Forelimb muscle (tissue), 1 donor: Measurements from ENCODE around the gene ZDHHC1. TPM values are rescaled to one million over a fixed set of nuclear protein-coding genes. Genes with fewer than 3 reads are reported as not detected.

ENCODE experiments used
- DNase-seq: peaks from one replicate; pipeline ENCODE4 v3.0.0-alpha.2; 2013; ENCODE audit warnings: low read depth
- polyA plus RNA-seq: library from polyadenylated mRNA; unstranded; fragments of 120-200 nt; gene quantifications from one replicate; pipeline ENCODE4 v1.2.1, GENCODE V29; 2013; ENCODE audit not compliant: insufficient read length

ZDHHC1 gene
- polyA plus RNA-seq: 18.9 TPM

- no peak for DNase-seq
Observed at GRCh38 chr16:67415872-67416793, at the start of gene ZDHHC1. Gene ZDHHC1 (minus strand): TSS chr16:67416477. CDS start chr16:67407775, 8,702 bp downstream.

DNA sequence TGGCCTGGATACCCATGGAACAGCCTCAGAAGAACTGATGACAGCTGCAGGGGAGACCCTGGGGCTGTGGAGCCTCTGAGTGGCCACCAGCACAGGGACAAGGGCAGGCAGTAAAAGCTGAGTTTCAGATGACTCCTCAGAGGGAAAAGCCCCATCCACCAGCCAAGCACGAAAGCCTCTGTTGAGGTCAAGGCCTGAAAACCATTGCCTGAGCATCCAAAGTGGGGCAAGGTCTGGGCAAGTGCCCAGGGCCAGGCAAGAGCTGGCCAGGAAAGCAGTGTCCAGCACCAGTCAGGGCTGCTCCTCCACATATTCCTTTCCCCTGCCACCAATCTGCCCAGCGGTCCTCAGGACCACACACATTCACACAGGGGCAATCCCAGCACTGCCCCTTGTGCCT is 48.3 kb upstream of the ZDHHC1 start:
- no peak for DNase-seq

GRCh38 chr16:67463691-67464090 is 47.4 kb upstream of the ZDHHC1 start:
- no peak for DNase-seq

DNA sequence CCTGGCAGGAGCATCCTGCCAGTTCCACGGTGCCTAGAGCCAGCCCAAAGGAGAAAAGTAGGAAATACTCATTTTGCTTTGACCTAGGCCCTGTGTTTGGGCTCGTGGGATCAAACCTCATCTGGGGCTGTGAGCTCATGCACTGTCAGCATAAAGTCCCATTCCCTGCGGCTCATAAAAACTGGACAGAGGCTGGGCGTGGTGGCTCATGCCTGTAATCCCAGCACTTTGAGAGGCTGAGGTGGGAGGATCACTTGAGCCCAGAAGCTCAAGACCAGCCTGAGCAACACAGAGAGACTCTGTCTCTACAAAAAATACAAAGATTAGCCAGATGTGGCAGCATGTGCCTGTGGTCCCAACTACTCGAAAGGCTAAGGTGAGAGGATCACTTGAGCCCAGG is 46.8 kb upstream of the ZDHHC1 start:
- DNase-seq: no peak

DNA sequence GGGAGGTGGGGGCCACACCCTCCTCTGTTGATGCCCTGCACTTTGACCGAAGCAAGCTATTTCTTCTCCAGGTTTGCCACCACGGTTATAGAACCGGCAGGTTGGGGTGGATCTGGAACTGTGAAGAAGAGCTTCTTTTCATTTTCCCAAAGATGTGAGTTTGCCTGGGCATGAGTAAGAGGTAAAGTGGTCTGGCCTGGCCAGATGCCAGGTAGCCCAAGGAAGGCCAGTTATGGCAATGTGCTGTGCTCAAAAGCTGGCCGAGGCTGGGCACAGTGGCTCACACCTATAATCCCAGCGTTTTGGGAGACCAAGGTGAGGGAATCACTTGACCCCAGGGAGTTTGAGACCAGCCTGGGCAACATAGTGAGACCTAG is 46.0 kb upstream of the ZDHHC1 start:
- DNase-seq: no peak

- no peak for DNase-seq
Observed at GRCh38 chr16:67461600-67462278, 45.5 kb upstream of the ZDHHC1 start.

DNA sequence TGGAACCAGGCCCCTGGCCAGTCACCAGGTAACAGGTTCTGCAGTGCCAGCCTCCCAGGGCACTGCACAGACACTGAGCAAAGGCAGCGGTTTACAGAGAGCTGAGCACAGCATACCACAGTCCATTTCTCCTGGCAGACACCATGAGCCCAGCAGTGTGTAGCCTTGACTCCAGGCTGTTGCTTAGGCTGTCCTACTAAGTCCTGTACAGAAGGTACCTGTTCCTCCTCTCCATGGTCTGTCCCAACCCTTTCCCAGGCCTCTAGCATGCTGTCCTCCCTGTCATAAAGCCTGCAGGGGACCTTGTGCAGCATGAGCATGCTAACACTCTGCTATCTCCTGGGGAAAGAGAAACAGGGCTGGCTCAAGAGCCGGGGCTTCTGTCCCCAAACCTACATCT is 44.7 kb upstream of the ZDHHC1 start:
- no peak for DNase-seq

DNA sequence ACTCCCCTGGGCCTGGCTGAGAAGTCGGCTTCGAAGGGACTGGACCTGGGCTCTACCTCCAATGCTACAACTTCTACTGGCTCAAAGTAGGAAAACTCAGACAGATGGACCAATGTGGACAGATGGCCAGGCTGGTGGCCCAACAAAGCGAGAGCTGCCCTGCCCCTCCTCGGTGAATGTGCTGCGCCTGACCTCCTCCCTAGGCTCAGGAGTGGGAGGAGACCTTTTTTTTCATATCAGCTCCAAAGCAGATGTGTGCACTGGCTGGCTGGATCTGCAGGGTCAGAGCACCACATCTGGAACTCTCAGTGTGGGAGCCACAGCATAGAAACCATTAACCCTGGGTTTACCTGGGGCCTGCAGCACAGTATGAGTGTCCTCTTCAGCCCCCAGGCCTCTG is 43.9 kb upstream of the ZDHHC1 start:
- DNase-seq: no peak

DNA sequence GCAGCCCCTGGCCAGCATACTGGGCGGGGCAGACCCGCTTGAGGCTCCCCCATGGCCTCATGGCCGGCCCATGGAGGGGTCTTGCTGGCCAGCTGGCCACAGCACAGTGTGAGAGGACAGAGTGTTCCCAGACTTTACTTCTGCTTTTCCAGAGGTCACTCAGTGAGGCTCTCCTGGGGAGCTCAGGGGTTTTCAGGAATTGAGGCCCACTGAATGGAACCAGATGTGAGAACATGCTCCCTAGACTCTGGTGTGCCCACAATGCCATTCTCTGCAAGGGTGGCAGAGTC is 43.5 kb upstream of the ZDHHC1 start:
- no peak for DNase-seq

DNA sequence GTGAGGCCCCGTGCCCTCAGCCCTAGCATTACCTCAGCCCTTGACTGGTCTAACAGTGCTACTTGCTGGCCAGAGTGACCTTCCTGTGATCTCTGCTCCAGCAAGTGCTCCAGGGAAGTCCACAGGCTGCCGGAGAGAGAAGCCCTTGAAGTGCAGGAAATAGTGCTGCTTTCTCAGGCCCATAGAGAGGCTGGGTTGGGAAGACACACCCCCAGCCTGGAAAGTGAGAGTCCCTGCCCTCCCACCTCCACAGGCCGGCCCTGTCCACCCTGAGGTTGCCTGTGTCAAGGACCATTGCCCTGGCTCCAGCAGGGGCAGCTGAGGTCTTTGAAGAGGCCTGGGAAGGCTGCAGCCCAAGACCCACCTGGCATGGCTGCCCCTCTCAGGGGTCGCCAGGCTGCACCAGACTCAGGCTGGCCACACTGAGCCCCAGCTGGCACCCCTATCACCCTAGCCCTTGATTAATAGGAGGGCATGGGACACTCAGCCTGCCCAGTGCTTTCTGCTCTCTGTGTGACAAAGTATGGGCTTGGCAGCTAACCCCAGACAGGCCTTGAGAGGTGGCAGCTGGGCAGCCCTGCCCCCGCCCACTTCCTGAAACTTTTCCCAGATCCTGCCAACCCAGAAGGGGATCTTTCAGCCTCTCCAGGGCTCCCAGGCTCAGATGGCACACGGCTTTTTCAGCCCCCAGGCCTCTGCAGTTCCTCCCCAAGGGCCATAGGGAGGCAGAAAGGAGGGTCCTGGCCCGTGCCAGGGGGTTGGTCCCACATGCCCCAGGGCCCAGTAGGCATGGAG is 43.0 kb upstream of the ZDHHC1 start:
- DNase-seq: no peak

- no peak for DNase-seq
Observed at GRCh38 chr16:67458121-67458641, 41.9 kb upstream of the ZDHHC1 start.

- DNase-seq: no peak
Observed at GRCh38 chr16:67457611-67458010, 41.3 kb upstream of the ZDHHC1 start.

DNA sequence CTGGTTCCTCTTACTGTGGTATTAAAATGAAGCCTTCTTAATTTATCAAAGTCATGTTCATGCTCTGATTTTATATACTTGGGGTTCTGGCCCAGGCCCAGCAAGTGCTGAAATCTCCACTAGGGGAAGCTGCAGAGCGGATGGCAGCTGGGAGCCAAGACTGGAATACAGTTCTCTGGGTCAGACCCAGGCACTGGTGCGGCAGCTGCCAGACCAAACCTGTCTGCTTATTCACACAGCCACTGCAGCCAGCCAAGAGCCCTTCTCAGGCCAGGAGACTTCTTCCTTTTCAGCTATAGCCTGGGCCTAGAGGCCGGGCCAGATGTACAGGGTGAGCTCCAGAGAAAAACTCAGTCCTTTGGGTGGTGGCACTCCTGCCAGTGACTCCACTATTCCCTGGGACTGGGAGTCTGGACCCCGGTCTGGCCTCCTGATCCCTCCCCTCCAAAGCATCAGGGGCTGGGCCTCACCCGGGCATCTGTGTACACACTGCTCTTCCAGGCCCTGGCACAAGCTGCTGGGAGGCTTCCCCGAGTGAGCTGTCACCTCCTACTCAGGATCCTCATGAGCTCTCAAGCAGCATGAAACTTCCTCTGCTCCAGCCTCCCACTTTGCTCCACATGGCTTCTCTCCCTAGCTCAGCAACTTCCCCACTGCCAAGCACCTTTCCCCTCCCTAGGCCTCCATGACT is 40.3 kb upstream of the ZDHHC1 start:
- no peak for DNase-seq

DNA sequence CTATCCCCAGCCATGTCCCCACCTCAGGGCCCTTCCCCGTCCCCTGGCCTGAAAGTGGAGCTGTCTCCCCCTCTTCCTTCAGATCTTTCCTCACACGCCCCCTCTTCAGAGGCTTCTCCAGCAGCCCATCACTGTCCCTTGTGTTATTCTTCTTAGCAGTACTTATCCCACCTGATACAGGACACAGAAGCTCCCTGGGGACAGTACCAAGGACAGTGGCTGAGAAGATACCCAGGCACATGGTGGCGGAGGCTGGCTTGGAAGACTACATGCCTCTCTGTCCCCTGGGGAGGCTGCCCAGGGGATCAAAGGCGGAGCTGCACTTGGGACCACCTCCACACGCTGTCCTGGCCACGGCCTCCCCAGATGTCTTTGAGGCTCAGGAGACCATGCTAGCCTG is 38.6 kb upstream of the ZDHHC1 start:
- no peak for DNase-seq

DNA sequence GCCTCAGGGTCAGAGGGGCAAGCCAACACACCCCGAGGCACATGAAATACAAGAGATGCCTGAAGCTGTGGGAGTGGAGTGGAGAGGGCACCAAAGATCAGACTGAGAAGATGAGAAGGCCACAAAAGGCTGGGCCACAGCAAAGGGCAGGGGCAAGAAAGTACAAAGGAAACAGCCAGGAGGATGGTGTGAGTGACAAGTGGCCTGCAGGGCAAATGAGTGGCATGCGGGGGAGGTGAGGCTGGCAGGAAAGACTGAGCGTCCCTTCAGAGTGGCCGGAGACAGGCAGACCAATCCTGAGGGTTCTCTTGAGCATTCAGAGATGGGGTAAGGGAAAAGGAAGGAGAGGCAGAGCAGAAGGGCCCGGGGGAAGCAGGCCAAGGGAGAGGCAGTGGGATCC is 37.8 kb upstream of the ZDHHC1 start:
- no peak for DNase-seq

GRCh38 chr16:67451704-67452435 is 35.6 kb upstream of the ZDHHC1 start:
- no peak for DNase-seq

DNA sequence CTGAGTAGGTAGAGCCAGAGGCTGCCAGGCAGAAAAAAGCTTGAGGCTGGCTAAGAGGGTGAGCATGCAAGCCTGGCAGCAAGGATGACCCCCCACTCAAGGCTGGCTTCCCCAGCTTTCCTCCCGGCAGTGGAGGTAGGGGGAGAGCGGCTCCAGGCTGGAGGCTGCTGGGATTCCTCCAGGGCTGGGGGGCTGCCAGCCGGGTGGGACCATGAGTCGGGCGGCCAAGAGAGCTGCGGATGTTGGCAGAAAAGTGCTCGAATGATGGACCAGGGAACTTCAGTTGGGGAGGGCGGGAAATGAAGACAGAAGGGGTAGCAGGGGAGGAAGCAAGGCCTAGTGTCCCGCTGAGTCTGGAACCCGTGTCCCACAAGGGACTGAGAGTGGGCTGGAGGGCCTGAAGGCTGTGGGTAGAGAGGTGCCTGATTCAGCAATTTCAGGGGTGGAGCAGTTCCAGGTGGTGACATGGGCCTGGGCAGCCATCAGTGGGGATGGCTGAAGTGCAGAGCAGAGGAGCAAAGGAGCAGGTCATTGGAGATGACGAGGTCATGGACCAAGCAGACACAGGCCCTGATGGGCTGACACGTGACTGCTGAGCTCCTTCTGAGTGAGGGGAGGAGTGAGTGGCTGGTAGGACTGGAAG is 34.9 kb upstream of the ZDHHC1 start:
- no peak for DNase-seq

- DNase-seq: no peak
Observed at GRCh38 chr16:67449739-67450138, 33.5 kb upstream of the ZDHHC1 start.

DNA sequence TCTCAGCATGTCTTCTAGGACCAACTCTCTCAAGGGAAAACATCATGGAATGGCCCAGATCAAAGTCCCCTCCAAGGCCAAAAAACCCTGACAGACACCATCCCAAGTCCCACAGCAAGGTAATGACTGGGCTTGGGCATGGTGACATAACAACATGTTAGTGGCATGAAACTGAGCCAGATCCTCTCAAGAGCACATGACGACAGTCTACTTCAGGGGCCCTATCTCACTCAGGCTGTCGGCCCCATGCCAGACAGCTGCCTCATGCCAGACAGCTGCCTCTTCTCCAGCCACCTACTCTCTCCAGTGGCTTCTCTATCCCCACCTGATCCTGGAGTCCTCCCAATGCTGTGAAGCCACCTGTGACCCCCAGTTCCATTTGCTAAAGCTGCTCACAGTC is 33.1 kb upstream of the ZDHHC1 start:
- no peak for DNase-seq

- DNase-seq: no peak
Observed at GRCh38 chr16:67448580-67448979, 32.3 kb upstream of the ZDHHC1 start.
